ENCODE measurements around the gene ZBTB42. TPM values are rescaled to one million over a fixed set of nuclear protein-coding genes. Genes with fewer than 3 reads are reported as not detected.

The ZBTB42 gene
- total and polyA plus RNA-seq, 2 of the 4 experiments (the other 2 are of a cell fraction), result 1.3 to 2.3 TPM

GRCh38 chr14:104803280-104803911 lies 2.5 kb downstream of the ZBTB42 start:
- H3K27me3 ChIP-seq (ENCODE audit: control insufficient read depth, insufficient read depth, low read length), result no peaks in the 10 kb centered on the region
- H2BK5ac ChIP-seq (ENCODE audit: low read depth, low read length, poor library complexity, severe bottlenecking), result no peak overlapping the region
- no peak overlapping the region for H3K9ac ChIP-seq (ENCODE audit: low read depth, low read length)
- BruUV-seq (replicated peaks), result no TSS peak
- POLR2A ChIA-PET (ENCODE audit: unreplicated experiment), result no interaction called here
- ATAC-seq (ENCODE audit: low read depth) (no peak), DNase-seq (no peak)
- H3K9me3 ChIP-seq (ENCODE audit: control insufficient read depth, insufficient read depth, low read length), result no peaks in the 10 kb centered on the region
- H2AK9ac ChIP-seq (replicated peaks; ENCODE audit: low read depth, low read length, poor library complexity), result no peak overlapping the region
- no peak overlapping the region for H3K4me2 ChIP-seq (ENCODE audit: low read depth, low read length)
- 73% methylated on average over 3 of the region's 19 CpGs; no CpG with 5 or more reads in 1 of the 2 experiments for WGBS, 2 experiments (ENCODE audit: extremely low coverage in 2 of 2, insufficient read length in 1 of 2)
- TF ChIP-seq, protein P1, sequence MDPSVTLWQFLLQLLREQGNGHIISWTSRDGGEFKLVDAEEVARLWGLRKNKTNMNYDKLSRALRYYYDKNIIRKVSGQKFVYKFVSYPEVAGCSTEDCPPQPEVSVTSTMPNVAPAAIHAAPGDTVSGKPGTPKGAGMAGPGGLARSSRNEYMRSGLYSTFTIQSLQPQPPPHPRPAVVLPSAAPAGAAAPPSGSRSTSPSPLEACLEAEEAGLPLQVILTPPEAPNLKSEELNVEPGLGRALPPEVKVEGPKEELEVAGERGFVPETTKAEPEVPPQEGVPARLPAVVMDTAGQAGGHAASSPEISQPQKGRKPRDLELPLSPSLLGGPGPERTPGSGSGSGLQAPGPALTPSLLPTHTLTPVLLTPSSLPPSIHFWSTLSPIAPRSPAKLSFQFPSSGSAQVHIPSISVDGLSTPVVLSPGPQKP (IDR thresholded peaks at IDR 0.05; ENCODE audit: borderline replicate concordance, low read depth, low read length), result no peak
- TF ChIP-seq, protein P2, sequence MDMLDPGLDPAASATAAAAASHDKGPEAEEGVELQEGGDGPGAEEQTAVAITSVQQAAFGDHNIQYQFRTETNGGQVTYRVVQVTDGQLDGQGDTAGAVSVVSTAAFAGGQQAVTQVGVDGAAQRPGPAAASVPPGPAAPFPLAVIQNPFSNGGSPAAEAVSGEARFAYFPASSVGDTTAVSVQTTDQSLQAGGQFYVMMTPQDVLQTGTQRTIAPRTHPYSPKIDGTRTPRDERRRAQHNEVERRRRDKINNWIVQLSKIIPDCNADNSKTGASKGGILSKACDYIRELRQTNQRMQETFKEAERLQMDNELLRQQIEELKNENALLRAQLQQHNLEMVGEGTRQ (IDR thresholded peaks at IDR 0.05; ENCODE audit: low read depth, low read length), result no peak
- TF ChIP-seq CHD1 (IDR thresholded peaks at IDR 0.05; ENCODE audit: low read depth, low read length) (no peak), RCOR1 (IDR thresholded peaks at IDR 0.05; ENCODE audit: insufficient replicate concordance, low read length) (no peak), RAD21 (IDR thresholded peaks at IDR 0.05; ENCODE audit: low read length) (no peak), SMC3 (IDR thresholded peaks at IDR 0.05; ENCODE audit: low read depth, low read length) (no peak), MAZ (IDR thresholded peaks at IDR 0.05; ENCODE audit: borderline replicate concordance, low read depth, low read length) (no peak)
- H4K5ac ChIP-seq (ENCODE audit: low read depth, low read length), result no peak overlapping the region
- H4K91ac ChIP-seq (ENCODE audit: insufficient read depth, low read depth, low read length), result no peak overlapping the region
- CTCF ChIA-PET, result no interaction called here
- H3K18ac ChIP-seq (ENCODE audit: low read depth, low read length), result no peak overlapping the region
- H2BK15ac ChIP-seq (ENCODE audit: low read depth, low read length), result no peak overlapping the region
- no peaks in the 10 kb centered on the region for H3K36me3 ChIP-seq (ENCODE audit: control insufficient read depth, insufficient read depth, low read length)
- no peak overlapping the region for H2AFZ ChIP-seq (replicated peaks; ENCODE audit: low read length, poor library complexity)
- H3K14ac ChIP-seq (replicated peaks; ENCODE audit: low read depth, low read length), result no peak overlapping the region
- H2BK120ac ChIP-seq (ENCODE audit: low read depth, low read length), result no peak overlapping the region
- peaks cover 0 to 12% of the 10 kb centered on the region in 2 experiments; a peak in 1 of 4 replicates for H3K79me1 ChIP-seq (ENCODE audit: low read depth in 1 of 2, low read length in 2 of 2)
- in situ Hi-C loops (cut with MboI; ENCODE audit: low sequenced_read_pairs), result no loop called here
- H3K9me1 ChIP-seq (ENCODE audit: insufficient read depth, low read length), result peaks cover 16% of the 10 kb centered on the region
- H4K8ac ChIP-seq (ENCODE audit: low read depth in 2 of 2, low read length in 2 of 2), result no peak overlapping the region
- no peak overlapping the region; the same call in 1 of the 2 replicates for H2AK5ac ChIP-seq (ENCODE audit: low read depth, low read length)
- H3K4me1 ChIP-seq (ENCODE audit: control insufficient read depth, insufficient read depth, low read length), result peaks cover 20% of the 10 kb centered on the region
- dilution Hi-C loops (cut with HindIII; ENCODE audit: low sequenced_read_pairs, unreplicated experiment), result no loop called here
- intact Hi-C loops (cut with micrococcal nuclease), result no loop called here
- no peak overlapping the region for H3K4me3 ChIP-seq (ENCODE audit: insufficient read depth, low read depth, low read length)
- no peak overlapping the region for H3K56ac ChIP-seq (ENCODE audit: extremely low read depth, insufficient read depth, low read length)
- H3K23ac ChIP-seq (ENCODE audit: low read depth, low read length), result no peak overlapping the region
- no peak overlapping the region for H2BK20ac ChIP-seq (ENCODE audit: low read depth, low read length)
- no peak overlapping the region for H3K4ac ChIP-seq (ENCODE audit: low read depth, low read length)
- H3K27ac ChIP-seq (ENCODE audit: insufficient read depth, low read length), result no peak overlapping the region
- peaks cover 4% of the 10 kb centered on the region; the same call in 1 of the 2 replicates for H4K20me1 ChIP-seq (ENCODE audit: insufficient read depth, low read length)
